Endodermal cell (in vitro differentiated cells): Measurements from ENCODE around the gene PRICKLE2. TPM values are rescaled to one million over a fixed set of nuclear protein-coding genes. Genes with fewer than 3 reads are reported as not detected.

Source experiments
- DNase-seq: peaks from one replicate; pipeline ENCODE4 v3.0.0-alpha.2; 2017
- H3K27ac ChIP-seq: 2 replicates; pipeline ENCODE4 v1.5.1; 2013; ENCODE audit warnings: mild to moderate bottlenecking, low read depth, low read length, moderate library complexity
- H3K27me3 ChIP-seq: 2 replicates; pipeline ENCODE4 v1.6.1; 2013; ENCODE audit warnings: mild to moderate bottlenecking, low read length, moderate library complexity; ENCODE audit not compliant: insufficient read depth, control insufficient read depth, poor library complexity, severe bottlenecking
- H3K36me3 ChIP-seq: 2 replicates; pipeline ENCODE4 v1.7.0; 2013; ENCODE audit warnings: mild to moderate bottlenecking, low read length, moderate library complexity; ENCODE audit not compliant: control insufficient read depth, insufficient read depth
- H3K4me1 ChIP-seq: one replicate; pipeline ENCODE4 v1.7.0; 2013; ENCODE audit warnings: low read length; ENCODE audit not compliant: control insufficient read depth, insufficient read depth
- H3K4me3 ChIP-seq: 2 replicates; pipeline ENCODE4 v1.5.1; 2013; ENCODE audit warnings: mild to moderate bottlenecking, low read length, moderate library complexity
- H3K9ac ChIP-seq: 2 replicates; pipeline ENCODE4 v1.6.1; 2013; ENCODE audit warnings: mild to moderate bottlenecking, low read length, moderate library complexity; ENCODE audit not compliant: poor library complexity, severe bottlenecking; ENCODE audit errors: extremely low read depth
- H3K9me3 ChIP-seq: 2 replicates; pipeline ENCODE4 v1.6.1; 2013; ENCODE audit warnings: mild to moderate bottlenecking, low read length, moderate library complexity; ENCODE audit not compliant: control insufficient read depth
- H3K27ac Mint-ChIP-seq: 2 replicates; pipeline ENCODE4 v1.8.0; 2020; ENCODE audit warnings: mixed read lengths
- H3K27me3 Mint-ChIP-seq: 2 replicates; pipeline ENCODE4 v1.8.0; 2021; ENCODE audit warnings: mild to moderate bottlenecking, mixed read lengths; ENCODE audit not compliant: insufficient read depth
- H3K36me3 Mint-ChIP-seq: 2 replicates; pipeline ENCODE4 v1.8.0; 2020; ENCODE audit warnings: low read depth, mixed read lengths
- H3K4me1 Mint-ChIP-seq: 2 replicates; pipeline ENCODE4 v1.8.0; 2020; ENCODE audit warnings: mixed read lengths
- H3K4me3 Mint-ChIP-seq: 2 replicates; pipeline ENCODE4 v1.8.0; 2020; ENCODE audit warnings: mild to moderate bottlenecking, moderate library complexity, mixed read lengths
- H3K9me3 Mint-ChIP-seq: 2 replicates; pipeline ENCODE4 v1.8.0; 2020; ENCODE audit warnings: mild to moderate bottlenecking, mixed read lengths
- CTCF ChIP-seq: fragments of 200-600 bp; sonication (generic); conservative IDR thresholded peaks from 2 replicates; pipeline ENCODE4 v1.5.0; 2021; ENCODE audit warnings: antibody characterized with exemption, mild to moderate bottlenecking
- WGBS, 2 experiments: methylation state at CpG; one replicate each; pipeline versions ENCODE4 v1.1.5 to v1.1.7; 2013; ENCODE audit warnings: missing lambda C conversion rate in 2 of 2, mixed read lengths in 1 of 2; ENCODE audit not compliant: insufficient coverage in 1 of 2, insufficient read length in 1 of 2; 5-methylcytosine and 5-hydroxymethylcytosine counted together
- total RNA-seq, 2 donors: library from RNA; stranded (reverse); fragmentation: NEBNext Ultra II Directional in 1 of 2; extraction: Animal tissue kit (Norgen Biotek cat#: 25700) in 1 of 2; gene quantifications; 2 replicates in 1 of 2; 3 replicates in 1 of 2; pipeline ENCODE4 v1.2.1, GENCODE V29; 2021

The PRICKLE2 gene
- total RNA-seq, 2 donors from 2014 or later: 8.5 to 10.4 TPM

- Histone ChIP-seq H3K9me3 (no peaks in the 10 kb centered on the region), H3K9ac (no peak overlapping the region), H3K27ac (no peak overlapping the region), H3K36me3 (peaks cover 5% of the 10 kb centered on the region), H3K4me3 (no peak overlapping the region), H3K27me3 (no peaks in the 10 kb centered on the region), H3K4me1 (no peaks in the 10 kb centered on the region)
- peaks cover 4% of the 10 kb centered on the region for H3K4me1 Mint-ChIP-seq
- DNase-seq: no peak
- no peak overlapping the region for H3K4me3 Mint-ChIP-seq
- no peaks in the 10 kb centered on the region for H3K27me3 Mint-ChIP-seq
- no peaks in the 10 kb centered on the region for H3K9me3 Mint-ChIP-seq
- TF ChIP-seq CTCF: no peak
- H3K27ac Mint-ChIP-seq: no peak overlapping the region
- peaks cover 6% of the 10 kb centered on the region for H3K36me3 Mint-ChIP-seq
- WGBS, 2 experiments: 94 to 100% methylated on average over 2 of the region's 2 CpGs
Measured at GRCh38 chr3:64203216-64203615, 22.1 kb downstream of the PRICKLE2 start.

GRCh38 chr3:64199932-64200331 lies 25.3 kb downstream of the PRICKLE2 start:
- Histone ChIP-seq H3K27me3 (no peaks in the 10 kb centered on the region), H3K4me1 (no peaks in the 10 kb centered on the region), H3K36me3 (peaks cover 13% of the 10 kb centered on the region), H3K9me3 (peaks cover 10% of the 10 kb centered on the region), H3K4me3 (no peak overlapping the region), H3K27ac (no peak overlapping the region), H3K9ac (no peak overlapping the region)
- no peaks in the 10 kb centered on the region for H3K27me3 Mint-ChIP-seq
- WGBS, 2 experiments: 83 to 92% methylated on average over 2 of the region's 2 CpGs
- TF ChIP-seq CTCF: no peak
- no peak overlapping the region for H3K4me3 Mint-ChIP-seq
- peaks cover 7% of the 10 kb centered on the region for H3K9me3 Mint-ChIP-seq
- peaks cover 5% of the 10 kb centered on the region for H3K4me1 Mint-ChIP-seq
- no peak for DNase-seq
- H3K36me3 Mint-ChIP-seq: peaks cover 21% of the 10 kb centered on the region
- H3K27ac Mint-ChIP-seq: no peak overlapping the region

- 90% methylated on average over 5 of the region's 5 CpGs; no CpG with 5 or more reads in 1 of the 2 experiments for WGBS, 2 experiments
- DNase-seq: no peak
- no peak overlapping the region for H3K27ac Mint-ChIP-seq
Measured at GRCh38 chr3:64196236-64196929, 28.9 kb downstream of the PRICKLE2 start.

More at GRCh38 chr3:64196236-64196929, 28.9 kb downstream of the PRICKLE2 start:
- Histone ChIP-seq H3K4me3 (no peak overlapping the region), H3K9me3 (peaks cover 25% of the 10 kb centered on the region), H3K9ac (no peak overlapping the region), H3K27me3 (no peaks in the 10 kb centered on the region), H3K4me1 (no peaks in the 10 kb centered on the region), H3K27ac (no peak overlapping the region), H3K36me3 (peaks cover 13% of the 10 kb centered on the region)
- TF ChIP-seq CTCF: no peak
- H3K9me3 Mint-ChIP-seq: peaks cover 21% of the 10 kb centered on the region
- peaks cover 34% of the 10 kb centered on the region for H3K36me3 Mint-ChIP-seq
- no peak overlapping the region for H3K4me3 Mint-ChIP-seq
- H3K27me3 Mint-ChIP-seq: no peaks in the 10 kb centered on the region
- peaks cover 2% of the 10 kb centered on the region for H3K4me1 Mint-ChIP-seq
